GM19239 (cell line): ENCODE results near the gene TBL1X.
"Not testable (repeated sequence)": the region's sequence is repeated elsewhere in the genome, so short reads cannot be mapped to it uniquely, and the experiment has no call there.

Experiments
- DNase-seq: peaks from one replicate; pipeline ENCODE4 v3.0.0; 2011; ENCODE audit warnings: low spot score; ENCODE audit not compliant: insufficient read length
- FAIRE-seq: peaks from 2 replicates; lab custom pipeline; 2011; peaks lifted over from hg19 to GRCh38; lab: Jason Lieb, UNC

The TBL1X gene

DNA sequence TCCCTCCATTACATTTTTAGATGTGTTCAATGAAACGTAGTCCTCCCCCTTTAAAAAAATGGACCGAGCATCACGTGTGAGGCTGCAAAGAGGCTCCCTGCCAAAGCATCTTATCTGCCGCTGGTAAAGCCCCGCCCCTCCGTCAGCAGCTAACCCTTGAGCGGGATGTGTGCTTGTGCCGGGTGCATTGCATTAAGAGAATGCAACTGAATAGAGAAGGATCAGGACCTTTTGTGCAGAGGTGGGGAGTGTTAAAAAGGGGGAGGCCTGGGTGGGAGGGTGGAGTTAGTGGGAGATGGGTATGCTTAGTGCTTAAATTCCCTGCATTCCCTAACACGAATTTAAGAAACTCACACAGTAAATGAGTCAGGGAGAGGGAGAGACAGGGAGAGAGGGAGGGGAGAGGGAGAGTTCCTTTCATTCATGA is 66.0 kb downstream of the TBL1X start:
- DNase-seq (peak; percentile 28), FAIRE-seq (peak; percentile 97)

DNA sequence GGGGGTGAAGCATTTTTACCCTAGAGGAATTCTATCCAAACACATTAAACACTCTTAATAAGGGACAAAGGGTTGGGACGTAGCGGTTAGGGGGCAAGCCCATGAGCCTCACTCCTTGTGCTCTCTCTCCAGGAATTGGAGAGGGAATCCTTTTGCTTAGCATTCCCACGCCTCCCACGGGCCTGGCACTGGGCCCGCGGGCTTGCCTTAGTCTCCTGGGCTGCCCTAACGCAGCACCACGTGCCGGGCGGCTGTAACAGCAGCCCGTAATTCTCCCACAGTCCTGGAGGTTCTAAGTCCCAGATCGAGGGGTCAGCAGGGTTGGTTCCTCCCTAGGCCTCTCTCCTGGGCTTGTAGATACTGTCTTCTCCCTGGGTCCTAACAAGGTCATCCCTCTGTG is 67.5 kb downstream of the TBL1X start:
- FAIRE-seq (no peak), DNase-seq (no peak)

DNA sequence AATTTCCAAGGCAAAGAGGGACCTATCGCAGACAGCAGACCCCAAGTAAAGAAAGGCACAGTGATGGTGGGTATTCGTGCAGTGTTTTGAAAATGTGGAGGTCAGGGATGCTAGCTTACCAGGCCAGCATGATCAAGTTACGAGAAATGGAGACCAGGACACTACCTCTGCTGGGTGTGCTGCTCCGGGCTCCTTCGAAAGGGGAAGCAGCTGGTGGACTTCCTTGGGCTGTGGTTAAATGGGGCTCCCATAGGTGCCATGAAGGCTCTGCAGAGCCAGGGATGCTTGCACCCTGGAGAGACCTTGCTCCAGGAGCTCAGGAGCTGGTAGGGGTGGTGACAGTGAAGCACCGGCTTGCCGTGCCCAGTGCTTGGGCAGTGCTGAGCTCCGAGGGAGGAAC is 68.8 kb downstream of the TBL1X start:
- FAIRE-seq, result no peak
- DNase-seq, result no peak

DNA sequence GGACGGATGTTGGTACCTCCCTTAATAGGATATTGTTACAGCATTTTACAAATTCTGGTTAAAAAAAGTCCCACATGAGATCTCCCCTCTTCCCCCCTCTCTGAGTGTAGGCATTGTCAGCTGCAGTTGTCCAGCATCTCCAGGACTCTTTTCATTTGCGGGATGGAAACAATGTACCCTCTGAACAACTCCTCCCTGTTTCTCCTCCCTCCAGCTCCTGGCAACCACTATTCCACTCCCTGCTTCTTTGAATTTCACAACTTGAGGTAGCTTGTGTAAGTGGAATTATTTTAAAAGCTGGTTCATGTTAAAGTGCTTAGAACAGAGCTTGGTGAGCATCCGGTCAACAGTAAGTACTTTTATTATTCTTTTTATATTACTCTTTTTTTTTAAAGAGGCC is 69.8 kb downstream of the TBL1X start:
- DNase-seq (no peak), FAIRE-seq (no peak)

DNA sequence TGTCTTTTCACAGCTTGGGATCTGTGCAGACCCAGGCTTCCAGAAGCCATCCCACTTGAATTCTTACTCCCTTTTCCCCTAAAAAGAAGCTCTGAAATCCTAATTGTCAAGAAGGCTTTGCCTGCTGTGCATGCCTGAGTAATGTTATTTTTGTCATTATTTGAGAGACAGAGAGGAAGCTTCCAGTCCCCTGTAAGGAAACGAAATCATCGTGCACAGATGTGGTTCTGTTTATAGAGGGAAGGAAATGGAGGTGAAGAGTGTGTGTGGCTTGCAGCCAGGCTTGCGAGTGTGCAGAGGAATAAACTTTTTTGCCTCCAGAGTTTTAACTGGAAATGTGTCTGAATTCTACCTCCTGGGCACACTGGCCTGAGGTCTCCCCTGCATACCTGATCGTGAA is 70.2 kb downstream of the TBL1X start:
- DNase-seq (no peak), FAIRE-seq (no peak)

DNA sequence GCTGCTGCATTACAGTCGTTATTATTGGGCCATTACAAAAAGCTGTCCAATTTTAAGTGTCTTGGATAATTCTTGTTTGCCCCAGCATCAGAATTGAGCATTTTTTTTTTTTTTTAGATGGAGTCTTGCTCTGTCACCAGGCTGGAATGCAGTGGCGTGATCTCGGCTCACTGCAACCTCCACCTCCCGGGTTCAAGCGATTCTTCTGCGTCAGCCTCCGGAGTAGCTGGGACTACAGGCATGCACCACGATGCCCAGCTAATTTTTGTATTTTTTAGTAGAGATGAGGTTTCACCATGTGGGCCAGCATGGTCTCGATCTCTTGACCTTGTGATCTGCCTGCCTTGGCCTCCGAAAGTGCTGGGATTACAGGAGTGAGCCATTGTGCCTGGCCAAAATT is 71.3 kb downstream of the TBL1X start:
- not testable (repeated sequence) for DNase-seq, FAIRE-seq

DNA sequence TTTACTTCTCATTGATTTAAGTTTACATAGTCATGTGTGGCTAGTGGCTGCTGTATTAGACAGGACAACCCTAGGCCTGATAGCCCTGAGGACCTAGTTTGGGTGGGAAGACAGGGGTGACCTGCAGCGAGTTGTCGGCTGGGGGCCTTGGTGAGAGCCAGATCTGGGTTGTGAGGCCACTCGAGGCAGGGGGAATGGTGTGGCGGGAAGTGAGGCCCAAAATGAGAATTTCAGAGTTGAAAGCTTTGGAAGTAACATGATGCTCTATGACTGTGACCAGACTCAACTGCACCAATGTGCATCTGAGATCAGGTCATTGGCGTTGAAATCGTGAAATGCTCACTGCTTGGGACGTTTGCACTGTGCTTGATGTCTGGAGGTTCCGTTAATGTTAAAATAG is 72.9 kb downstream of the TBL1X start:
- DNase-seq, result no peak
- FAIRE-seq, result no peak

DNA sequence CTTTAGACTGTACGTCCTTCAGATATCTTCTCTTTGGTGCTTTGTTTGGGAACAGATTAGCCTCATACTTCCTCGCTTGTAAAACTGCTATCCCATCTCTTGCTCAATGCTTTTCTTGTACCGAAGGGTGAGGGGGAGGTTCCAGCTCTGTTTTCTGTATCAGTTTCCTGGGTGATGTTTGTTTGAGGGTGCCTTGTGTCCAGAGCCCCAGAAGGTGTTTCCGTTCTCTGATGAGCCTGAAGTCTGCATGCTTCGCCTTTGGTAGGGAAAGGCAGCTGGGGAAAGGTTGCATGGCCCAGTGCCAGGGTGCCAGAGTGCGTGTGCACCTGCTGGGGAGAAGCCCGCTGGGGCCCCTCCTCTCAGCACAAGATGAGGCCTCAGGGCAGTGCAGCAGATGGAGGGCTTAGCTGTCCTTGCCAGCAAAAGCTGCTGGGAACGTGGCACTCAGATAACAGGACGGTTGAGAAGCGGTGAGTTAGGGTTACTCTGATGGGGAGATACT is 73.7 kb downstream of the TBL1X start:
- DNase-seq (no peak), FAIRE-seq (no peak)

DNA sequence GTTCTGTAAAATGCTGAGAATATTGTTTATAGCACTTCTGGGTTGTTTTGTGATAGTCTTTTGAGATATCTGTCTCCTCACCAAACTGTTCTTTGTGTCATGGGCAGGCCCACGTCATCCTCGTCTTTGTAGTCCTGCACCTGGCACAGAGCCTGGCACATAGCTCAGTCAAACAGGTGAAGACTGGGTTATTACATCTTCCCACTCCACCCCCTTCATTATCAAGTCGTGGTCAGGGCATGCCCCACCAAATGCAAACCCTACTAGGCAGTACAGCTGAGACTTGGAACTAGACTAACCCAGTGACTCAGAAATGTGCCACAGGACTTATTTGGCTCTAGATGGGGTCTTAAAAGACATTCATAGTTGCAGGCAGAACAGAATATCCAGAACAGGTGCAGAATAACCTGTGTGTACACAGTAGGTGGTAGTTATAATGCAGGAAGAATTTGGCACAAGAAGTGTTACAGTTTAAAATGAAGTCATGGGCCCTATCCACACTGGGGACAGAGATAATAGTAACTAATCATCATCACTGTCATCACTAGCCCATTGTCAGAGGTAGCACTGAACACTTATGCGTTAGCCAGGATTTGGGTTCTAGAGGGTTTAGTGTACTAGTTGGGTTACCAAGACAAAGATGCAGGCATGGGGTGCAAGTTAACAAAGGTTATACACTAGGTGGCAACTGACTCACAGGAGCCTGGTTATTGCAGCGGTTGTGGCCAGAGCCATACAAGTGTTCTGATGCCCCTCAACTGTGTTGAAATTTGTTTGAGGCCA is 74.9 kb downstream of the TBL1X start:
- FAIRE-seq, result no peak
- DNase-seq, result no peak

DNA sequence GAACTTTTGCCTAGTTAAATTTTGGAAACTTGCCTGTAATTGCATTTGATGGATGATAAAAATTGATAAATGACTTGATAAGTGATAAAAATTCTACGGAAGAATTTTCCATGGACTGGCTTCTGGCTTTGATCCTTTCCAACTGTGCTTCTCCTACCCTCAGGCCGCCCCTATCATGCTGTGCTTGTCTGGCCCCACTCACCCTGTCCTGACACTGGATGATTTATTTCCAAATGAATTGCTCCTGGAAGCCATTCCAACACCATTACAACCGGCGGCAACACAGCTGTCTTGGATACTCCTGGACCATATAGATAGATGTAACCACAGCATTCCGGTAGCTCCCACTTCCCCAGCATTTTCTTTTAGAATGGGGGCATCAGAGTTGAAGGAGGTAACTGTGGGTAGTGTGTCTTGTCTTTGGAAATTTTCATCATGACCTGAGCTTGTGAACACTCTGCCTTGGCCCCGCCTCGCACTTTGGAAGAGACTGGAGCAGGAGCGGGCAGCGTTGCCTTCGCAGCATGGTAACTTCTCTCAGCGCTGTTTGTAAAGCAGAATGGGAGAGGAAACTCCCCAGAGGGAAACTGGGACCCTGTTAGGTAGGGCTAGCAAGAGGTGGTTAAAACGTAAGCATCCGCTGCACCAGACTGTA is 77.4 kb downstream of the TBL1X start:
- no peak for FAIRE-seq
- DNase-seq, result no peak

DNA sequence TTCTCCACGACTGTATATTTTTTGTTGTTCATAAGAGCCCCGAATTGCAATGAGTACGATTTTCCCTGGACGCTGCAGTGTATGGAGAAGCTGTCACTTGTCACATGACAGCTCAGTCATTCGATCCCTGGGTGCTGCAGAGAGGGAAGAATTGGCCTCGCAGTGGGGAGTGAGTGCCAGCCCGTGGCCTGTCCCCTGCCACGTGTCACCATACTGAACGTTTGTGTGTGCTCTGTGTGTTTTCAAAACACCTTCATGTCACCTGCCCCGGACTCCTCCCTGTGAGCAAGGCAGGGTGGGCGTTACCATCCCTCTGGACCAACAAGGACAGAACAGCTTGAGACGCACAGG is 77.9 kb downstream of the TBL1X start:
- FAIRE-seq (no peak), DNase-seq (no peak)

DNA sequence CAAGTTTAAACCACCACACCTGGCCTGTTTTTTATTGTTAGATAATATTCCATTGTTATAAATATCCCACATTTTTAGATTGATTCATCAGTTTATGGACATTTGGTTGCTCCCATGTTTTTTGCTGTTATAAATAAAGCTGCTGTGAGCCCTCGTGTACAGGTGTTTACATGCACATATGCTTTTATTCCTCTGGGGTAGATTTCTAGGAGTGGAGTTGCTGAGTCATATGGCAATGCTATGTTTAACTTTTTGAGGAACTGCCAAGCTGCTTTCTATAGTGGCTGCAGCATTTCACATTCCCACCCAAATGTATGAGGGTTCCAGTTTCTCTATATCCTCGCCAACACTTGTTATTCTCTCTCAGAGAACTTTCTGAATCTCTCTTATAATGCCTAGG is 90.5 kb downstream of the TBL1X start:
- peak; percentile 26 for FAIRE-seq
- no peak for DNase-seq

DNA sequence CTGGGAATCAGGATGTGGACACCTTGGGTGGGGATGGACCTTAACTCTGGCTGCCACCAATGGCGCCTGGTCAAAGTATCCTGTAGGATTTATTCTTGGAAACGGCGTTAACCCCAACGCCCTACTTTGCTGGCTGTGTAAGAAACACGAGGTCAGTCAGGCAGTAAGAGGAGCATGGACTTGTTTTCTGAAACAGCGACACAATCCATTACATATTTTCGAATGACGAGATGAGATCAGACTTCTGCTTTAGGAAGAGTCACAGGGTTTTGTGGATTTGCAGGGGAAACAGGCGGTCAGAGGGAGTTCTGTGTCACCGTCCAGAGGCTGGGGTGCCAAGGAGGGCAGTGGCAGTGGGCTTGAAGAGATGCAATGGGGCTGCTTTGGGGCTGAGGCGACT is 92.2 kb downstream of the TBL1X start:
- DNase-seq (no peak), FAIRE-seq (no peak)

DNA sequence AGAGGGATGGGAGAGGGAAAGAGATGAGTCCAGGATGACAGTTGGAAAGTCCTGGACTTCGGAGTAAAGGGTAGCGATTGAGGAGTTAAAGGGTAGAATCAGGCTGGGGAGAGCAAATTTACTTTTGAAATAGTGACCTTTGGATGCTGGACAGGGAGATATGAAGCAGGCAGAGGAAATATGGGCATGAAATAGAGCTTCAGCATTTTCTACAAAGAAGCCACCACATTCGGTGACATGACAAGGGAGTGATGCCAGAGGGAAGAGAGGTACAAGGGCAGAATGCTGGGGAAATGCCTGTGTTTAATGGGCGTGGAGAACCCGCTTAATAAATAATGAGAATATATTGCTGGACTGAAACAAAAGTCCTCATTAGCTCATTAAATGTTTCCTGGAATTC is 92.7 kb downstream of the TBL1X start:
- no peak for DNase-seq
- FAIRE-seq, result no peak

DNA sequence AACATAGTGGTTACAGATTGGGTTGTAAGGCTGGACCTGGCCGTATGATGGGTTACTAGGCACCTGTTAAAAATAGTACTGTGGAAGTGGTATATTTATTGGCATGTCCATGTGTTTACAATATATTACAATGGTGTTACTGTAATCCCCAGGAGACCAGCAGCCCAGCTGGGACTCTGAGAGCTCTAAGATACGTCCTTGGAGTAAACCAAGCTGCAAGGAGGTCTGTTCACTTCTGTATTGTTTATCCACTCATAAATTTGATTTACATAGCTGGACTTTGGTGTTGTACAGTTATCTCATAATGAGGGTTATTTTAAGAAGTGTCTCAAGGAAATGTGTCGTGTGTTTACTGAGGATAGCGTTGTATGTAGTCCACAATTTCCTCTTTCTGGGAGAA is 93.8 kb downstream of the TBL1X start:
- FAIRE-seq, result no peak
- DNase-seq, result no peak

DNA sequence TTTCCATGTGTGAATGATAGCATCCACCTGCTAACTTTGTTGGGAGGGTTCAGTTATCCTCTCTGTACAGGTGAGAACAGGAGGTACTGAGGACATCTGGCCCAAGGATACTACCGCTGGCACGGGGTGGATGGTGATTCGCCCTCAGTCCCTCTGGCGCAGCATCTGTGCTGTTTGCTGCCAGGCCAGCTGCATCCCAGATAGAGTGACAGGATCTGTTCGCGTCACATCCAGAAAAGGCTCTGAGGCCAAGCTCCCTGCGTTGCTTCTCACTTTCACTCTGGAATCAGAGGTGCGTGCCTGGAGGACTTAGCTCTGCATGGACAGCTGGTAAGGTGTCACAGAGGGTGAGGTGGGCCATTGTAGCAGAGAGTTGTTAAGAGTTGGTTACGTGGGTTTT is 95.4 kb downstream of the TBL1X start:
- no peak for FAIRE-seq
- DNase-seq, result no peak

DNA sequence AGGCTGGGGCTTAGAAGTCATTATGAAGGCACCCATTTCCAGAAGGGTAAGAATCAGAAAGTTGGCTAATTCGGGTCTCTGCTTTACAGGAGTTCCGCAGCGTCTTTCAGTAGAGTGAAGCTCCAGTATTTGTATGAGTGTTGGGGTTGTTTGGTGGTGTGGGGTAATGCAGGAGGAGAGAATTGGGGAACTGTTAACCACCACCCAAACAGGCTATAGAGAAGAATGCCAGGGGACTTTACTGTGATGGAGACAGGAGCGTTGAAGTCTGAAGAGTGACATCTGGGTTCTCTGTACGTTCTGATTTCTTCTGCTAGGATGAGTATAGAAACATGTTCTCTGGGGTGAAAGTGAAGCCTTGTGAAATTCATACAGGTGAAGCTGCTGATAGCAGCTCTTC is 96.3 kb downstream of the TBL1X start:
- DNase-seq, result no peak
- FAIRE-seq, result no peak

DNA sequence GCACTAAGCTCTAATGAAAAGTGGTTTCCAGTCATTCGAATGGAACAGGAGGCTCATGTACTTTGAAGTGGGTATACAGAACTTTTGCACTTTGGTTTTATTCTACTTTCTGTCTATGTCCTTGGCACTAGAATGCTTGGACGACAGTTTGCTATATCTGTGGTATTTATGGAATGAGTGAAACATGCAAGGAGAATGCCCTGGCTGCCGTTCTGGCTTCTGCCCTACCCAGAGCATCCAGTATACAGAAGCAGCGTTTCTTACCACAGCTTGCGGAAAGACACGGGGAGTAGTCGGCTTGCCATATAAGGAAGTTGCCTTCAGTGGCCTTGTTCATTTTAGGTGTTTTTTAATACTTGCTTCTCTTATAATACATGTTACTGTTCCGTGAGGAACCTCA is 98.0 kb downstream of the TBL1X start:
- DNase-seq (no peak), FAIRE-seq (no peak)

DNA sequence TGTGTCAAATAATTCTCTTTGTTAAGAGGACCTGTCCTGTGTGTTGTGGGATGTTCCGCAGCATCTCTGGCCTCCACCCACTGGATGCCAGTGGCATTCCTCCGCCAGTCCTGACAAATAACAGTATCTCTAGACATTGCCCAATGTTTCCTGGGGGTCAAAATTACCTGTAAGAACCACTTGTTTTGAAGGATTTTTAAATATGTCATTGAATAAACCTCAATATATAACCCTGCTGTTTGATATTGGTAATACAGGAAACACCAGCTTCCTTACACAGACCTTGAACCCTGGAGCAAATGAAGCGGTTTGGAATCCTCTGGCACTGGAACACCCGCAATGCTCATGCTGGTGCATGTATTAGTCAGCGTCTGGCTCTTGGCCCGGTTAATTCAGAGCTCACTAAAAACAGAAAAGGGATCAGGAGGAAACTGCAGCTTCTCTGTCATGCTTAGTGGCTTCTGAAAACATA is 101.3 kb downstream of the TBL1X start:
- FAIRE-seq, result no peak
- no peak for DNase-seq

DNA sequence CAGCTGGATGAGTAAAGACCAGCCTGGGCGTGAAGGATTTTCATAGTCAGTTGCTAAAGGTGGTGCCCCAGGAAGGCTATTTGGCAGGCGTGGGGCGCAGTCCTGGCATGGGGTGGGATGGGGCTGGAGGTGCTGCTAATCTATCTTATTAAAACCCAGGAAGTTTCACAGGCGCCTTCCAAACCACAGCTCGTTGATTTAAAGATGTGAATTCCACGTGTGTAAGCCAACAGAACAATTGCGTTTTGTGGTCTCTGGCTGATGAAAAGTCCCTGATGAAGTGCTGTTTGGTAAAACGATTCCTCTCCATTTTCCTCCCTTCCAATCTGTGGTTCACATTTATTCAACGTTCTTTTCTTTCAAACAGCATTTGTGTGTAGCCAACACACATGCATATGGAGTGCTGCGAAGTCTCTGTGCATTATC is 105.0 kb downstream of the TBL1X start:
- DNase-seq, result no peak
- peak; percentile 39 for FAIRE-seq

DNA sequence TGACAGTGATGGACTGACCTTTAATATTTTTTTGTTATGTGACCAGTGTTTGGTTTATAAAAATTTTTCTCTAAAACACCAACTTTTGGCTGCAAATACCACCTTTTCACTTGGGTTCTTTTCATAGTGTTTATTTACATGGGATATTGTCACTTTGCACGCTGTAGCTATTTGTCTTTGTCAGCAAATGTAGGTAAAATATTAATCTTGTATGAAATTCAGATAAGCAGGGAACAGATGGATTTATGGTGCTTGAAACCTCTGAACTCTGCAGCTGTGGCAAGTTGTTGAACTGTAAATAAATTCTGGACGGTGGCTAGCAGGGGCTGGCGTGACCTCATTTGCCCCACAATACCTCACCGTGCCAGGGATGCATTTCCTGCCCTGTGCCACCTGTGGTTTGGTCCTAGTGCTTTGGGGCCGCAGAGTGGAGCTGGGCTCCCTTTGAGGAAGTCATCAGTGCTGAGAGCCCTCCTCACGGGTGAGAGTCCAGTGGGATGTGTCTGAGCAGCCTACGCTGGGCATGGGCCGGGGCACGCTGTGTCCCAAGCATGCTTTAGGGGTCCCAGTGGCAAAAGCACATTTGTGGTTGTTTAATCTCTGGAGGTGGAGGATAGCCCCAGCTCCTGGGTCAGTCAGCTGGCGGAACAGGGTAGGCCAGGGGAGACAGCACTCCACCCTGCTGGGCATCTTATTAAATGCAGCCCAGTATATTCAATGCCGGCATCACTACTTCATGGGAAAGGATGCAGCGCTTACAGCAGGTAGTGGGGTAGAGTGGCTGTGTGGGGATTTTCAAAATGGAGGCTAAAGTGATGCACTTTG is 108.6 kb downstream of the TBL1X start:
- DNase-seq, result no peak

More for the DNA sequence above, 108.6 kb downstream of the TBL1X start:
- peak; percentile 86 for FAIRE-seq
